B cell (primary cell): ENCODE measurements around the gene RAP1GDS1. TPM values are rescaled to one million over a fixed set of nuclear protein-coding genes. Genes with fewer than 3 reads are reported as not detected.
"Not testable (repeated sequence)": the region's sequence is repeated elsewhere in the genome, so short reads cannot be mapped to it uniquely, and the experiment has no call there.

Source experiments
- ATAC-seq: fragments of 200-7000 bp; cut with Tn5 transposase; one replicate; pipeline ENCODE4 v1.10.0; 2021; ENCODE audit warnings: low read depth, mild to moderate bottlenecking, moderate number of reproducible peaks, moderate library complexity
- CTCF ChIA-PET: fragments of 350-600 bp; sonication (Branson Sonifier 250); formaldehyde crosslinking; loops from one replicate; lab custom pipeline; 2021; ENCODE audit warnings: antibody characterized with exemption, inconsistent platforms; lab: Charles Lee
- POLR2A ChIA-PET: fragments of 350-600 bp; sonication (Branson Sonifier 250); formaldehyde crosslinking; loops from one replicate; lab custom pipeline; 2021; ENCODE audit warnings: antibody characterized with exemption; lab: Charles Lee
- DNase-seq: peaks from one replicate; pipeline ENCODE4 v3.0.0; 2013
- H2AFZ ChIP-seq: 2 replicates; pipeline ENCODE4 v1.6.1; 2012; ENCODE audit warnings: mild to moderate bottlenecking, low read depth, low read length; ENCODE audit not compliant: insufficient read depth, poor library complexity, severe bottlenecking
- H3K27ac ChIP-seq, 2 donors: 1 replicate in 1 of 2; 2 replicates in 1 of 2; pipeline ENCODE4 v1.5.1; 2012 to 2013; ENCODE audit warnings: low read length in 2 of 2, mild to moderate bottlenecking in 2 of 2, moderate library complexity in 1 of 2
- H3K27me3 ChIP-seq, 4 experiments: fragments of 200-600 bp in 1 of 4; sonication (generic) in 1 of 4; replicated peaks in 1 of 4; 1 replicate in 2 of 4; 2 replicates in 2 of 4; pipeline versions ENCODE4 v1.6.1 to v1.7.0; 2013 to 2016; ENCODE audit warnings: low read length in 3 of 4, mild to moderate bottlenecking in 2 of 4, mixed read lengths in 1 of 4, moderate library complexity in 1 of 4; ENCODE audit not compliant: insufficient read depth in 4 of 4, control insufficient read depth in 3 of 4; ENCODE audit errors: control extremely low read depth in 1 of 4
- H3K36me3 ChIP-seq, 2 experiments: replicated peaks in 1 of 2; 1 replicate in 1 of 2; 2 replicates in 1 of 2; pipeline versions ENCODE4 v1.6.1 to v1.7.1; 2013; ENCODE audit warnings: low read length in 1 of 2; ENCODE audit not compliant: insufficient read depth in 2 of 2, control insufficient read depth in 1 of 2; ENCODE audit errors: control extremely low read depth in 1 of 2, extremely low read depth in 1 of 2
- H3K4me1 ChIP-seq, 2 donors: fragments of 200-600 bp in 1 of 2; sonication (generic) in 1 of 2; 1 replicate in 1 of 2; 2 replicates in 1 of 2; pipeline versions ENCODE4 v1.5.1 to v1.6.1; 2013 to 2017; ENCODE audit warnings: low read length in 2 of 2; ENCODE audit not compliant: control insufficient read depth in 2 of 2, insufficient read depth in 2 of 2
- H3K4me2 ChIP-seq: replicated peaks from 2 replicates; pipeline ENCODE3; 2012; ENCODE audit warnings: mild to moderate bottlenecking, low read depth, low read length; ENCODE audit not compliant: poor library complexity, severe bottlenecking
- H3K4me3 ChIP-seq, 5 experiments: fragments of 200-600 bp in 1 of 5; sonication (generic) in 1 of 5; 1 replicate in 3 of 5; 2 replicates in 2 of 5; pipeline versions ENCODE4 v1.5.1 to v1.7.0; 2011 to 2016; ENCODE audit warnings: low read length in 4 of 5, mild to moderate bottlenecking in 4 of 5, low read depth in 2 of 5, control low read depth in 1 of 5, moderate library complexity in 1 of 5; ENCODE audit not compliant: insufficient read depth in 1 of 5; ENCODE audit errors: control extremely low read depth in 1 of 5, extremely low read depth in 1 of 5
- H3K79me2 ChIP-seq: fragments of 200-600 bp; sonication (generic); one replicate; pipeline ENCODE4 v1.6.0; 2016; ENCODE audit warnings: low read length; ENCODE audit not compliant: control insufficient read depth, insufficient read depth
- H3K9ac ChIP-seq: fragments of 200-600 bp; sonication (generic); 2 replicates; pipeline ENCODE4 v1.6.1; 2017; ENCODE audit warnings: mild to moderate bottlenecking, low read length, moderate library complexity
- H3K9me3 ChIP-seq, 3 donors: one replicate each; pipeline versions ENCODE4 v1.6.1 to v1.7.1; 2013; ENCODE audit warnings: low read length in 2 of 3; ENCODE audit not compliant: control insufficient read depth in 2 of 3, insufficient read depth in 1 of 3; ENCODE audit errors: control extremely low read depth in 1 of 3
- H4K20me1 ChIP-seq: 2 replicates; pipeline ENCODE4 v1.6.0; 2012; ENCODE audit warnings: mild to moderate bottlenecking, low read length; ENCODE audit not compliant: insufficient read depth, control insufficient read depth, poor library complexity, severe bottlenecking
- H3K27ac Mint-ChIP-seq: one replicate; pipeline ENCODE4 v1.8.0; 2021; ENCODE audit warnings: mixed read lengths
- H3K27me3 Mint-ChIP-seq: one replicate; pipeline ENCODE4 v1.8.0; 2021; ENCODE audit warnings: mixed read lengths
- H3K4me1 Mint-ChIP-seq: one replicate; pipeline ENCODE4 v1.8.0; 2021; ENCODE audit warnings: mixed read lengths
- H3K4me3 Mint-ChIP-seq: one replicate; pipeline ENCODE4 v1.8.0; 2021; ENCODE audit warnings: mixed read lengths
- H3K9me3 Mint-ChIP-seq: one replicate; pipeline ENCODE4 v1.8.0; 2022; ENCODE audit warnings: mixed read lengths; ENCODE audit not compliant: insufficient read depth
- EZH2 ChIP-seq: IDR thresholded peaks from 2 replicates; pipeline ENCODE4 v1.6.1; 2012; ENCODE audit warnings: borderline replicate concordance, low read depth, mild to moderate bottlenecking, moderate library complexity, low read length; ENCODE audit not compliant: insufficient read depth, poor library complexity, severe bottlenecking
- WGBS: methylation state at CpG from one replicate; pipeline ENCODE4 v1.1.5; 2013; ENCODE audit warnings: missing lambda C conversion rate; ENCODE audit not compliant: insufficient coverage; 5-methylcytosine and 5-hydroxymethylcytosine counted together
- intact Hi-C: fragments of 100-400 bp; cut with micrococcal nuclease; formaldehyde crosslinking; loops from one replicate; pipeline ENCODE4 v1.10.0; 2022
- polyA plus RNA-seq: library from polyadenylated mRNA; depleted of rRNA; stranded (reverse); fragments of >200 nt; gene quantifications from 2 replicates; pipeline ENCODE4 v1.2.3, GENCODE V29; 2012
- total RNA-seq, 2 donors: library from RNA; stranded (reverse); fragments of 120-200 nt in 1 of 2; gene quantifications; 1 replicate in 1 of 2; 2 replicates in 1 of 2; pipeline versions ENCODE4 v1.2.3 to v1.2.4, GENCODE V29; 2013 to 2022
- TF ChIP-seq, protein P1 (sequence below): fragments of 200-600 bp; IDR thresholded peaks from one replicate; pipeline ENCODE4 v1.8.0; 2022; ENCODE audit warnings: antibody characterized with exemption, mild to moderate bottlenecking

RAP1GDS1 gene
- total and polyA plus RNA-seq, 2 donors (not counting 1 experiment from before 2014, with no cell fraction given) = 23.6 to 66.3 TPM

DNA sequence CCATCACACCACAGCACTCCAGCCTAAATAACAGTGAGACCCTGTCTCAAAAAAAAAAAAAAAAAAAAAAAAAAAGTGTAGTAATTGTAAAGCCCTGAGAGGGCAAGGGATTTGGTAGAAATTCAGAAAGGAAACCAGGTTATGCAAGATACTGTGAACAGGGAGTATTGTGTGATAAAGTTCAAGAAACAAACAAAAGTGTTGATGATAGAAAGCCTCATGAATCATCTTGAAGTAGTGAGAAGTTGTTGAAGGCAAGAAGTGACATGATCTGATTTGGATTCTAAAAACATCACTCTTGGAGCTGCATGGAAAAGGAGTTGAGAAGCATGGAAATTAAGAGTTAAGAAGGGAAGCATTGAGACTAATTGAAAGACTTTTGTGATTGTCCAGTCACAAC is 102.2 kb downstream of the RAP1GDS1 start:
- Mint-ChIP-seq H3K27ac (no peak overlapping the region), H3K27me3 (no peaks in the 10 kb centered on the region), H3K4me3 (no peak overlapping the region), H3K4me1 (peaks cover 8% of the 10 kb centered on the region), H3K9me3 (peaks cover 6% of the 10 kb centered on the region)
- Histone ChIP-seq H3K79me2 (no peaks in the 10 kb centered on the region), H3K27ac (no peak overlapping the region), H3K4me2 (no peak overlapping the region), H3K4me3 (no peak overlapping the region), H3K9ac (no peak overlapping the region), H4K20me1 (no peaks in the 10 kb centered on the region), H3K4me1 (no peaks in the 10 kb centered on the region), H3K36me3 (peaks cover 9 to 19% of the 10 kb centered on the region in 2 experiments), H3K9me3 (peaks cover 7 to 11% (median 8%) of the 10 kb centered on the region in 3 donors), H3K27me3 (no peaks in the 10 kb centered on the region), H2AFZ (no peak overlapping the region)
- ATAC-seq (no peak), DNase-seq (no peak)
- ChIA-PET CTCF (interaction anchor here (0.7 to 1.1 kb wide), 2 partner anchors 13 to 1584 kb away, joined by 3 to 4 read pairs; no protein-coding TSS in a partner anchor), POLR2A (no interaction called here)
- intact Hi-C loops = no loop called here
- TF ChIP-seq EZH2 = no peak
- TF ChIP-seq, protein P1, sequence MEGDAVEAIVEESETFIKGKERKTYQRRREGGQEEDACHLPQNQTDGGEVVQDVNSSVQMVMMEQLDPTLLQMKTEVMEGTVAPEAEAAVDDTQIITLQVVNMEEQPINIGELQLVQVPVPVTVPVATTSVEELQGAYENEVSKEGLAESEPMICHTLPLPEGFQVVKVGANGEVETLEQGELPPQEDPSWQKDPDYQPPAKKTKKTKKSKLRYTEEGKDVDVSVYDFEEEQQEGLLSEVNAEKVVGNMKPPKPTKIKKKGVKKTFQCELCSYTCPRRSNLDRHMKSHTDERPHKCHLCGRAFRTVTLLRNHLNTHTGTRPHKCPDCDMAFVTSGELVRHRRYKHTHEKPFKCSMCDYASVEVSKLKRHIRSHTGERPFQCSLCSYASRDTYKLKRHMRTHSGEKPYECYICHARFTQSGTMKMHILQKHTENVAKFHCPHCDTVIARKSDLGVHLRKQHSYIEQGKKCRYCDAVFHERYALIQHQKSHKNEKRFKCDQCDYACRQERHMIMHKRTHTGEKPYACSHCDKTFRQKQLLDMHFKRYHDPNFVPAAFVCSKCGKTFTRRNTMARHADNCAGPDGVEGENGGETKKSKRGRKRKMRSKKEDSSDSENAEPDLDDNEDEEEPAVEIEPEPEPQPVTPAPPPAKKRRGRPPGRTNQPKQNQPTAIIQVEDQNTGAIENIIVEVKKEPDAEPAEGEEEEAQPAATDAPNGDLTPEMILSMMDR = no peak

DNA sequence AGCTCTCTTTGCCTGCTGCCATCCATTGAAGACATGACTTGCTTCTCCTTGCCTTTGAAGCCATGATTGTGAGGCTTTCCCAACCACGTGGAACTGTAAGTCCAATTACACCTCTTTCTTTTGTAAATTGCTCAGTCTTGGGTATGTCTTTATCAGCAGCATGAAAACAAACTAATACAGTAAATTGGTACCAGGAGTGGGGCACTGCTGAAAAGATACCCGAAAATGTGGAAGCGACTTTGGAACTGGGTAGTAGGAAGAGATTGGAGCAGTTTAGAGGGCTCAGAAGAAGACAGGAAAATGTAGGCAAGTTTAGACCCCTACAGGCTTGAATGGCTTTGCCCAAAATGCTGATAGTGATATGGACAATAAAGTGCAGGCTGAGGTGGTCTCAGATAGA is 105.1 kb downstream of the RAP1GDS1 start:
- H4K20me1 ChIP-seq, H3K4me1 ChIP-seq, DNase-seq, H3K27ac Mint-ChIP-seq, H3K9ac ChIP-seq, H2AFZ ChIP-seq, CTCF ChIA-PET, H3K4me2 ChIP-seq, H3K4me3 Mint-ChIP-seq, H3K27me3 ChIP-seq, H3K27ac ChIP-seq, intact Hi-C loops, POLR2A ChIA-PET, H3K4me1 Mint-ChIP-seq, H3K27me3 Mint-ChIP-seq, ATAC-seq, H3K4me3 ChIP-seq, H3K79me2 ChIP-seq: not testable (repeated sequence)
- no CpG with 5 or more reads among the region's 3 CpGs for WGBS
- H3K9me3 ChIP-seq = peaks cover 11 to 17% (median 11%) of the 10 kb centered on the region in 3 donors
- H3K36me3 ChIP-seq = peaks cover 10 to 19% of the 10 kb centered on the region in 2 experiments
- H3K9me3 Mint-ChIP-seq = peaks cover 10% of the 10 kb centered on the region

DNA sequence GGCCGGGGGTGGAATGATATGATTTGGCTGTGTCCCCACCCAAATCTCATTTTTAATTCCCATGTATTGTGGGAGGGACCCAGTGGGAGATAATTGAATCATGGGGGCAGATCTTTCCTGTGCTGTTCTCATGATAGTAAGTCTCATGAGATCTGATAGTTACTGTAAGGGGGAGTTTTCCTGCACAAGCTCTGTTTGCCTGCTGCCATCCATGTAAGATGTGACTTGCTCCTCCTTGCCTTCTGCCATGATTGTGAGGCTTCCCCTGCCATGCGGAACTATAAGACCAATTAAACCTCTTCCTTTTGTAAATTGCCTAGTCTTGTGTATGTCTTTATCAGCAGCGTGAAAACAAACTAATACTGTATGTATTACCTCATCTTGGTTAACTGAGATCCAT is 106.8 kb downstream of the RAP1GDS1 start:
- intact Hi-C loops, ATAC-seq, DNase-seq, H3K4me3 Mint-ChIP-seq, H3K27ac Mint-ChIP-seq, H2AFZ ChIP-seq, H3K27ac ChIP-seq, H3K79me2 ChIP-seq, H3K4me2 ChIP-seq, POLR2A ChIA-PET, H3K27me3 ChIP-seq, H3K4me1 Mint-ChIP-seq, H3K4me3 ChIP-seq, H3K9ac ChIP-seq, CTCF ChIA-PET, H3K4me1 ChIP-seq, H3K27me3 Mint-ChIP-seq, H4K20me1 ChIP-seq: not testable (repeated sequence)
- peaks cover 10% of the 10 kb centered on the region for H3K9me3 Mint-ChIP-seq
- Histone ChIP-seq H3K36me3 (peaks cover 10 to 19% of the 10 kb centered on the region in 2 experiments), H3K9me3 (peaks cover 10 to 17% (median 11%) of the 10 kb centered on the region in 3 donors)
- 100% methylated on average over 1 of the region's 3 CpGs for WGBS
